ENCODE measurements around the gene CDK6. TPM values are rescaled to one million over a fixed set of nuclear protein-coding genes. Genes with fewer than 3 reads are reported as not detected.

The CDK6 gene
- total and polyA plus RNA-seq, 9 of the 15 experiments (the other 6 are each of a cell fraction or from before 2014, with no cell fraction given): 7.6 to 109 (median 44.4) TPM

DNA sequence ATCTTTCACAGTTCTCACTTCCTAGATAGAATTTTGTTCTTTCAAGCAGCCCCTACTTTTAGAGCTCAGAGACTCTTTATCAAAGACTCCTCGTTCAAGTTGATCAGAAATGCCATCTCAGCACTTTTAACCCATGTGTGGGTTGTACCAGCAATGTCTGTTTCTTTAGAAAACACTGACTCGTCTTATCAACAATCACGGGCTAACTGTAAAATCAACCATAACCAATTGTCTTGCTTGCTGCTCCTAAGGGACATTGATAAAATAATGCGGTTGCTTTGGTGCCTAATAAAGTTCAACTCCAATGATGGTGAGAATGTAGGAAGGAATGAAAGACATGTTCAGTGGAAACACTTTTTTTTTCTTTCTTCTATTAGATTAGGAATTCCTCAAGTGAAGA is 12.9 kb upstream of the CDK6 start:
- 9% methylated on average over 4 of the region's 4 CpGs for WGBS (ENCODE audit: insufficient coverage, low coverage, missing lambda C conversion rate)
- no TSS peak for BruUV-seq (replicated peaks)
- CTCF ChIA-PET (ENCODE audit: low intra/inter-chr PET ratio): no interaction called here
- TF ChIP-seq GATA2 (CRISPR knock-in tag; IDR thresholded peaks at IDR 0.05) (no peak), FOXK1 (CRISPR knock-in tag; IDR thresholded peaks at IDR 0.05; ENCODE audit: borderline replicate concordance) (no peak), C11orf30 (IDR thresholded peaks at IDR 0.05; ENCODE audit: low read depth) (peak; percentile 96), CHD2 (IDR thresholded peaks at IDR 0.05; ENCODE audit: low read depth, low read length) (no peak), MAFF (IDR thresholded peaks at IDR 0.05; ENCODE audit: low read length) (peak; percentile 99), SIRT6 (IDR thresholded peaks at IDR 0.05; ENCODE audit: low read depth, low read length) (no peak), POLR2G (IDR thresholded peaks at IDR 0.05; ENCODE audit: low read depth, low read length) (no peak), ZNF316 (IDR thresholded peaks at IDR 0.05) (peak; percentile 98), ZNF347 (CRISPR knock-in tag; IDR thresholded peaks at IDR 0.05; ENCODE audit: low read depth) (no peak), CBX3 (IDR thresholded peaks at IDR 0.05; ENCODE audit: borderline replicate concordance in 1 of 2, low read length in 2 of 2) (no peak), ZNF23 (CRISPR knock-in tag; IDR thresholded peaks at IDR 0.05) (no peak), KLF16 (IDR thresholded peaks at IDR 0.05) (no peak), KDM4B (IDR thresholded peaks at IDR 0.05; ENCODE audit: borderline replicate concordance in 2 of 2, low read depth in 1 of 2) (no peak), HDAC3 (IDR thresholded peaks at IDR 0.05; ENCODE audit: borderline replicate concordance, partially characterized antibody) (no peak), MAFK (IDR thresholded peaks at IDR 0.05; ENCODE audit: low read length) (peak; percentile 99), MAFG (tag; conservative IDR thresholded peaks at IDR 0.05) (peak; percentile 92), ZNF764 (CRISPR knock-in tag; IDR thresholded peaks at IDR 0.05; ENCODE audit: low read depth) (no peak), SLC30A9 (CRISPR knock-in tag; IDR thresholded peaks at IDR 0.05) (no peak), PRMT5 (CRISPR knock-in tag; IDR thresholded peaks at IDR 0.05) (no peak), HCFC1 (IDR thresholded peaks at IDR 0.05; ENCODE audit: low read depth, low read length) (no peak)
- TF ChIP-seq, protein P1, sequence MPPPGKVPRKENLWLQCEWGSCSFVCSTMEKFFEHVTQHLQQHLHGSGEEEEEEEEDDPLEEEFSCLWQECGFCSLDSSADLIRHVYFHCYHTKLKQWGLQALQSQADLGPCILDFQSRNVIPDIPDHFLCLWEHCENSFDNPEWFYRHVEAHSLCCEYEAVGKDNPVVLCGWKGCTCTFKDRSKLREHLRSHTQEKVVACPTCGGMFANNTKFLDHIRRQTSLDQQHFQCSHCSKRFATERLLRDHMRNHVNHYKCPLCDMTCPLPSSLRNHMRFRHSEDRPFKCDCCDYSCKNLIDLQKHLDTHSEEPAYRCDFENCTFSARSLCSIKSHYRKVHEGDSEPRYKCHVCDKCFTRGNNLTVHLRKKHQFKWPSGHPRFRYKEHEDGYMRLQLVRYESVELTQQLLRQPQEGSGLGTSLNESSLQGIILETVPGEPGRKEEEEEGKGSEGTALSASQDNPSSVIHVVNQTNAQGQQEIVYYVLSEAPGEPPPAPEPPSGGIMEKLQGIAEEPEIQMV (tag; conservative IDR thresholded peaks at IDR 0.05; ENCODE audit: low read depth): no peak
- TF ChIP-seq, protein P2, sequence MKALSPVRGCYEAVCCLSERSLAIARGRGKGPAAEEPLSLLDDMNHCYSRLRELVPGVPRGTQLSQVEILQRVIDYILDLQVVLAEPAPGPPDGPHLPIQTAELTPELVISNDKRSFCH (CRISPR knock-in tag; IDR thresholded peaks at IDR 0.05): no peak
- TF ChIP-seq, protein P2 (tag; IDR thresholded peaks at IDR 0.05): no peak
- TF ChIP-seq, protein P3, sequence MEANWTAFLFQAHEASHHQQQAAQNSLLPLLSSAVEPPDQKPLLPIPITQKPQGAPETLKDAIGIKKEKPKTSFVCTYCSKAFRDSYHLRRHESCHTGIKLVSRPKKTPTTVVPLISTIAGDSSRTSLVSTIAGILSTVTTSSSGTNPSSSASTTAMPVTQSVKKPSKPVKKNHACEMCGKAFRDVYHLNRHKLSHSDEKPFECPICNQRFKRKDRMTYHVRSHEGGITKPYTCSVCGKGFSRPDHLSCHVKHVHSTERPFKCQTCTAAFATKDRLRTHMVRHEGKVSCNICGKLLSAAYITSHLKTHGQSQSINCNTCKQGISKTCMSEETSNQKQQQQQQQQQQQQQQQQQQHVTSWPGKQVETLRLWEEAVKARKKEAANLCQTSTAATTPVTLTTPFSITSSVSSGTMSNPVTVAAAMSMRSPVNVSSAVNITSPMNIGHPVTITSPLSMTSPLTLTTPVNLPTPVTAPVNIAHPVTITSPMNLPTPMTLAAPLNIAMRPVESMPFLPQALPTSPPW (CRISPR knock-in tag; IDR thresholded peaks at IDR 0.05): no peak

More for the DNA sequence above, 12.9 kb upstream of the CDK6 start:
- Histone ChIP-seq H3K4me2 (ENCODE audit: insufficient read depth, low read length) (no peak overlapping the region), H3K9me1 (ENCODE audit: control insufficient read depth, insufficient read depth, low read length) (no peaks in the 10 kb centered on the region), H3K4me1 (replicated peaks in 1 of 2; ENCODE audit: control insufficient read depth in 2 of 2, insufficient read depth in 2 of 2, low read length in 2 of 2) (no peaks in the 10 kb centered on the region), H3K4me3 (no peak overlapping the region), H3K36me3 (ENCODE audit: control insufficient read depth, insufficient read depth, low read length) (no peaks in the 10 kb centered on the region), H4K20me1 (replicated peaks; ENCODE audit: control insufficient read depth, insufficient read depth, low read length) (no peaks in the 10 kb centered on the region), H3K27me3 (ENCODE audit: control insufficient read depth in 2 of 2, insufficient read depth in 2 of 2, low read length in 2 of 2) (no peaks in the 10 kb centered on the region), H3K9me3 (replicated peaks; ENCODE audit: control insufficient read depth, insufficient read depth, low read depth, low read length) (no peaks in the 10 kb centered on the region), H3K79me2 (ENCODE audit: control insufficient read depth, insufficient read depth, low read length) (no peaks in the 10 kb centered on the region), H3K9ac (ENCODE audit: insufficient read depth in 1 of 2, low read depth in 2 of 2, low read length in 2 of 2) (no peak overlapping the region), H2AFZ (ENCODE audit: low read depth, low read length) (0 out of 2 replicates have a peak overlapping the region, but pooled peaks have one; percentile 10), H3K27ac (ENCODE audit: extremely low read depth, low read depth, low read length) (no peak overlapping the region)
- intact Hi-C loops (cut with micrococcal nuclease): no loop called here
- DNase-seq (ENCODE audit: extremely low read depth in 1 of 4, low spot score in 3 of 4) (no peak), ATAC-seq (no peak), FAIRE-seq (peak; percentile 46)
- POLR2A ChIA-PET: interaction anchor here (1.1 kb wide), 1 partner anchor 19 kb away, joined by 3 read pairs; no protein-coding TSS in a partner anchor
- in situ Hi-C loops (cut with MboI): no loop called here

All from K562 (cell line).